Measurements from ENCODE around the gene FGF18.
"Not testable (repeated sequence)": the region's sequence is repeated elsewhere in the genome, so short reads cannot be mapped to it uniquely, and the experiment has no call there.

FGF18 gene

GRCh38 chr5:171405615-171406014 lies 13.8 kb upstream of the FGF18 start:
- peak; percentile 52 for TF ChIP-seq CTCF (conservative IDR thresholded peaks at IDR 0.05)
- no peak overlapping the region for H3K27ac ChIP-seq

- TF ChIP-seq CTCF (conservative IDR thresholded peaks at IDR 0.05) = no peak
Observed at GRCh38 chr5:171407234-171407633, 12.2 kb upstream of the FGF18 start.

GRCh38 chr5:171409164-171410136 lies 10.0 kb upstream of the FGF18 start:
- no peak for TF ChIP-seq CTCF (conservative IDR thresholded peaks at IDR 0.05)
- H3K27ac ChIP-seq = no peak overlapping the region

More at GRCh38 chr5:171407234-171407633, 12.2 kb upstream of the FGF18 start:
- H3K27ac ChIP-seq = no peak overlapping the region

GRCh38 chr5:171410181-171410580 lies 9.3 kb upstream of the FGF18 start:
- no peak for TF ChIP-seq CTCF (conservative IDR thresholded peaks at IDR 0.05)
- no peak overlapping the region for H3K27ac ChIP-seq

GRCh38 chr5:171412186-171412585 lies 7.3 kb upstream of the FGF18 start:
- TF ChIP-seq CTCF (conservative IDR thresholded peaks at IDR 0.05) = no peak
- no peak overlapping the region for H3K27ac ChIP-seq

GRCh38 chr5:171413153-171413910 lies 6.1 kb upstream of the FGF18 start:
- no peak for TF ChIP-seq CTCF (conservative IDR thresholded peaks at IDR 0.05)
- no peak overlapping the region for H3K27ac ChIP-seq

GRCh38 chr5:171413993-171414392 lies 5.5 kb upstream of the FGF18 start:
- not testable (repeated sequence) for H3K27ac ChIP-seq

All from VCaP (cell line).